HepG2 (cell line): Measurements from ENCODE around the gene SMIM24. TPM values are rescaled to one million over a fixed set of nuclear protein-coding genes. Genes with fewer than 3 reads are reported as not detected.

ENCODE experiments used
- ATAC-seq: fragments of 200-7000 bp; cut with Tn5 transposase; 3 replicates; pipeline ENCODE4 v1.9.1; 2020; ENCODE audit warnings: mild to moderate bottlenecking, moderate library complexity
- BruUV-seq: library from RNA; stranded (reverse); fragments of 400-500 nt; replicated peaks from 2 replicates; lab custom pipeline; 2021; lab: Mats Ljungman, UMichigan
- CTCF ChIA-PET: fragments of 300-600 bp; formaldehyde crosslinking; extraction: SDS; loops from one replicate; lab custom pipeline; 2021; ENCODE audit warnings: low total read pairs, inconsistent platforms, low intra/inter-chr PET ratio; lab: Yijun Ruan, JAX
- POLR2A ChIA-PET: fragments of 350-600 bp; sonication (Branson Sonifier 250); formaldehyde crosslinking; loops from one replicate; lab custom pipeline; 2020; ENCODE audit warnings: antibody characterized with exemption, inconsistent platforms; lab: Yijun Ruan, JAX
- DNase-seq: peaks from one replicate; pipeline ENCODE4 v3.0.0-alpha.2; 2015; ENCODE audit warnings: low spot score
- FAIRE-seq: peaks from 3 replicates; lab custom pipeline; 2011; peaks lifted over from hg19 to GRCh38; lab: Jason Lieb, UNC
- H2AFZ ChIP-seq: one replicate; pipeline ENCODE4 v1.6.1; 2011; ENCODE audit warnings: low read length, inconsistent platforms
- H3K27ac ChIP-seq: fragments of 300-600 bp; 3 replicates; pipeline ENCODE4 v1.8.0; 2011; ENCODE audit warnings: mixed run types, mild to moderate bottlenecking, mixed read lengths, low read length, inconsistent platforms; ENCODE audit not compliant: insufficient read depth; ENCODE audit errors: extremely low read length
- H3K27me3 ChIP-seq, 2 experiments: fragments of 200-600 bp in 1 of 2; 2 replicates in 1 of 2; 3 replicates in 1 of 2; pipeline versions ENCODE4 v1.6.0 to v1.8.0; 2011; ENCODE audit warnings: low read length in 2 of 2, mild to moderate bottlenecking in 2 of 2, moderate library complexity in 2 of 2, inconsistent platforms in 1 of 2; ENCODE audit not compliant: insufficient read depth in 2 of 2, control insufficient read depth in 1 of 2
- H3K36me3 ChIP-seq, 2 experiments: fragments of 200-600 bp in 1 of 2; replicated peaks in 1 of 2; 2 replicates in 1 of 2; 3 replicates in 1 of 2; pipeline versions ENCODE4 v1.5.1 to v1.8.0; 2011; ENCODE audit warnings: low read length in 2 of 2, inconsistent platforms in 1 of 2; ENCODE audit not compliant: insufficient read depth in 2 of 2, control insufficient read depth in 1 of 2
- H3K4me1 ChIP-seq: 2 replicates; pipeline ENCODE4 v1.5.1; 2012; ENCODE audit warnings: low read length, inconsistent platforms; ENCODE audit not compliant: insufficient read depth
- H3K4me2 ChIP-seq: 2 replicates; pipeline ENCODE4 v1.6.0; 2011; ENCODE audit warnings: low read depth, low read length, inconsistent platforms
- H3K4me3 ChIP-seq, 3 experiments: fragments of 200-600 bp in 1 of 3; sonication (generic), shearing (Covaris generic) in 1 of 3; replicated peaks in 1 of 3; 2 replicates each; pipeline ENCODE4 v1.5.1; 2011 to 2016; ENCODE audit warnings: low read length in 3 of 3, inconsistent platforms in 2 of 3, low read depth in 2 of 3, mild to moderate bottlenecking in 2 of 3, control low read depth in 1 of 3, mixed read lengths in 1 of 3; ENCODE audit not compliant: insufficient read depth in 1 of 3
- H3K79me2 ChIP-seq: one replicate; pipeline ENCODE4 v1.6.1; 2011; ENCODE audit warnings: low read length, inconsistent platforms; ENCODE audit not compliant: insufficient read depth
- H3K9ac ChIP-seq: 2 replicates; pipeline ENCODE4 v1.6.0; 2011; ENCODE audit warnings: mild to moderate bottlenecking, low read depth, low read length, inconsistent platforms; ENCODE audit not compliant: insufficient read depth
- H3K9me3 ChIP-seq: 2 replicates; pipeline ENCODE4 v1.5.1; 2012; ENCODE audit warnings: mild to moderate bottlenecking, low read length
- H4K20me1 ChIP-seq: 2 replicates; pipeline ENCODE4 v1.6.0; 2011; ENCODE audit warnings: inconsistent platforms, mild to moderate bottlenecking, low read length, moderate library complexity; ENCODE audit not compliant: insufficient read depth
- AGO2 ChIP-seq: fragments of 200-400 bp; formaldehyde crosslinking; optimal IDR thresholded peaks from 2 replicates; pipeline ENCODE3; 2017; ENCODE audit warnings: mild to moderate bottlenecking, low read depth, low read length, moderate library complexity
- MYC ChIP-seq: sonication (generic); formaldehyde crosslinking; IDR thresholded peaks from 2 replicates; pipeline ENCODE4 v1.9.0; 2021; ENCODE audit warnings: missing genetic modification reagents, borderline replicate concordance
- SMC3 ChIP-seq: IDR thresholded peaks from 2 replicates; pipeline ENCODE4 v1.6.1; 2011; ENCODE audit warnings: low read length, improper control_type of control experiment
- ZNF225 ChIP-seq: sonication (generic); formaldehyde crosslinking; IDR thresholded peaks from 2 replicates; pipeline ENCODE4 v1.4.0; 2020; ENCODE audit warnings: mild to moderate bottlenecking, missing genetic modification reagents
- ZNF260 ChIP-seq: sonication (generic); formaldehyde crosslinking; IDR thresholded peaks from 2 replicates; pipeline ENCODE4 v1.4.0; 2020; ENCODE audit warnings: missing genetic modification reagents, low read depth, mild to moderate bottlenecking, borderline replicate concordance
- WGBS: methylation state at CpG from one replicate; pipeline ENCODE4 v1.1.6; 2017; ENCODE audit warnings: low lambda C conversion rate; 5-methylcytosine and 5-hydroxymethylcytosine counted together
- in situ Hi-C: cut with HindIII; loops from 2 replicates; pipeline ENCODE4 v1.10.0; 2017; ENCODE audit warnings: low pct_unique_long_range_greater_than_20kb; ENCODE audit not compliant: extremely low pct_ligation_motif_present
- intact Hi-C: fragments of 100-400 bp; cut with micrococcal nuclease; formaldehyde crosslinking; loops from one replicate; pipeline ENCODE4 v1.10.0; 2022; ENCODE audit not compliant: unreplicated experiment
- polyA plus RNA-seq, 8 experiments: library from polyadenylated mRNA; depleted of rRNA in 3 of 8; stranded (reverse) in 7 of 8; unstranded in 1 of 8; fragments of >200 nt; fragmentation: Illumina TruSeq in 4 of 8; extraction: Trizol in 4 of 8; gene quantifications; 2 replicates each; pipeline versions ENCODE4 v1.2.1 to v1.2.3, GENCODE V29; 2011 to 2016; ENCODE audit warnings: low read depth in 4 of 8, missing spikeins in 1 of 8, mixed read lengths in 1 of 8; ENCODE audit not compliant: insufficient read depth in 1 of 8
- total RNA-seq, 5 experiments: library from RNA; depleted of rRNA; stranded (reverse); fragments of >200 nt; fragmentation: Illumina TruSeq; extraction: Trizol; gene quantifications; 2 replicates each; pipeline ENCODE4 v1.2.3, GENCODE V29; 2016; ENCODE audit warnings: low read depth in 1 of 5

Gene SMIM24
- total and polyA plus RNA-seq, 2 of the 13 experiments (the other 11 are each of a cell fraction or from before 2014, with no cell fraction given) = 11.2 to 70.6 TPM

GRCh38 chr19:3464587-3465235 lies 15.6 kb downstream of the SMIM24 start:
- Histone ChIP-seq H3K27ac (no peak overlapping the region), H3K27me3 (no peaks in the 10 kb centered on the region; a peak in 1 of 5 replicates), H3K79me2 (no peaks in the 10 kb centered on the region), H3K36me3 (peaks cover 0 to 5% of the 10 kb centered on the region in 2 experiments; a peak in 1 of 5 replicates), H2AFZ (no peak overlapping the region), H3K4me1 (0 out of 2 replicates have a peak, but pooled peaks cover 8% of the 10 kb centered on the region), H4K20me1 (no peaks in the 10 kb centered on the region), H3K9ac (no peak overlapping the region), H3K9me3 (no peaks in the 10 kb centered on the region), H3K4me2 (no peak overlapping the region), H3K4me3 (no peak overlapping the region)
- WGBS = 90% methylated on average over 25 of the region's 31 CpGs
- FAIRE-seq (no peak), ATAC-seq (no peak), DNase-seq (no peak)
- POLR2A ChIA-PET = no interaction called here
- intact Hi-C loops (no loop called here), in situ Hi-C loops (no loop called here)
- no TSS peak for BruUV-seq
- CTCF ChIA-PET = no interaction called here
- TF ChIP-seq MYC (CRISPR knock-in tag) = no peak
- TF ChIP-seq ZNF225 (CRISPR knock-in tag) = no peak
- TF ChIP-seq ZNF260 (CRISPR knock-in tag) = no peak

GRCh38 chr19:3463714-3464586 lies 16.4 kb downstream of the SMIM24 start:
- BruUV-seq = no TSS peak
- H3K27ac ChIP-seq = no peak overlapping the region
- no peaks in the 10 kb centered on the region; a peak in 1 of 5 replicates for H3K27me3 ChIP-seq
- intact Hi-C loops = no loop called here
- H3K4me3 ChIP-seq = no peak overlapping the region
- no peak for ATAC-seq
- WGBS = 95% methylated on average over 32 of the region's 57 CpGs
- no peak overlapping the region for H2AFZ ChIP-seq
- no peaks in the 10 kb centered on the region for H3K79me2 ChIP-seq
- no peaks in the 10 kb centered on the region for H4K20me1 ChIP-seq
- POLR2A ChIA-PET = no interaction called here
- H3K9me3 ChIP-seq = no peaks in the 10 kb centered on the region
- 0 out of 2 replicates have a peak, but pooled peaks cover 8% of the 10 kb centered on the region for H3K4me1 ChIP-seq
- CTCF ChIA-PET = no interaction called here
- no peak overlapping the region for H3K4me2 ChIP-seq
- in situ Hi-C loops = no loop called here
- peak; percentile 64 for TF ChIP-seq AGO2
- no peak for TF ChIP-seq SMC3
- FAIRE-seq = no peak
- no peak overlapping the region for H3K9ac ChIP-seq
- peaks cover 0 to 5% of the 10 kb centered on the region in 2 experiments; a peak in 1 of 5 replicates for H3K36me3 ChIP-seq
- no peak for DNase-seq
